Sciatic nerve (tissue), 2 donors: Measurements from ENCODE around the gene DIAPH2. TPM values are rescaled to one million over a fixed set of nuclear protein-coding genes. Genes with fewer than 3 reads are reported as not detected.

ENCODE experiments used
- ATAC-seq: fragments of 200-7000 bp; cut with Tn5 transposase; one replicate; pipeline ENCODE4 v1.9.1; 2020; ENCODE audit warnings: mild to moderate bottlenecking, moderate library complexity
- DNase-seq: peaks from one replicate; pipeline ENCODE4 v3.0.0-alpha.2; 2020; ENCODE audit warnings: low spot score
- intact Hi-C: fragments of 100-400 bp; cut with DNase I; formaldehyde crosslinking; loops from one replicate; pipeline ENCODE4 v1.14.2; 2022
- total RNA-seq: library from RNA; stranded (reverse); fragmentation: NEBNext Ultra II Directional; extraction: Animal tissue kit (Norgen Biotek cat#: 25700); gene quantifications from one replicate; pipeline ENCODE4 v1.2.1, GENCODE V29; 2021
- donor health status: DM: no; HTN: no; CAD: no.
- donor health status: DM: no; HTN: no; CAD: no.

Gene DIAPH2
- total RNA-seq, 1 donor from 2014 or later, result 34.5 TPM

DNA sequence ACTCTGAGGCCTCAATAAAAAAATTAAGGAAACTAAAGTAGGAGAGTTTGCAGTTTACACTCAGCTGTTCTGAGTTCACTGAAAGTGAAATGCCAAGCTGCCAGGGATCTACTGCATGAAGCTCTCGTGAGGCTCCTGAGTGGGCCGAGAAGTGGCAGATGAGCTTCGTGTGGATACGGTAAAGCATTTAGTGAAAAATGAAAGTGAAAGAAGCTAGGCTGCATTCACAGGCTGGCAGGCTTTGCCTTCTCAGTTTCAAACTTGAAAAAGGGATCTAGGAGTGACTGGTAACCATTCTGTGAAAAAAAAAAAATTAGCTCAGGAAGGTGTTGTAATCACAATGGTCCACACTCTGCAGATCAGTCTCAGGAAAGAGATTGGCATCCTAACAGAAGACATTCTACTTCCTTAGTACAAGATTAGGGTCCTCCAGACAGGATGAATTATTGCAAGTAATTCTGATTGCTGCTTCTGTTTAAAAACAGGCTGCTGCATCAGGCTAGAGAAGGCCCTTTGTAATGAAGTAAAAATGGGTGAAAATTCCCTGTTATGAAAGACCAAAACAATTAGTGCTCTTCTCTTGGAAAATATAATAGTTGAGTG is 879.0 kb downstream of the DIAPH2 start:
- intact Hi-C loops, result no loop called here
- DNase-seq, result peak; percentile 55
- ATAC-seq, result peak; percentile 94

DNA sequence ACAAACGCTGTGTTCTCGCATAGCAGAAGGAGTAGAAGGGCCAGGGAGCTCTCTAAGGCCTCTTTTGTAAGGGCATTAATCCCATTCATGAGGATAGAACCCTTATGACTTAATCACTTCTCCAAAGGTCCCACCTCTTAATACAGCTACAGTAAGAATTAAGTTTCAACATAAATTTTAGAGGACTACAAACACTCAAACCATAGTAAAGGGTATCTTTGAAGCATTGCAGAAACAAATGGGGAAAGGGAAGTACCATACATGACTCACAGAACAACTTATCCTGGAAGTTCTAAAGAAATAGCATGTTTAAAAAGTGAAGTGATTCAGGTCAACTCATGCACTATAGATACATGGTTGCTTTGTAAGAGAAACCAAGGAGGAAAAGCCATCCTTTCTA is 879.9 kb downstream of the DIAPH2 start:
- ATAC-seq, result no peak
- DNase-seq, result no peak
- intact Hi-C loops, result no loop called here

DNA sequence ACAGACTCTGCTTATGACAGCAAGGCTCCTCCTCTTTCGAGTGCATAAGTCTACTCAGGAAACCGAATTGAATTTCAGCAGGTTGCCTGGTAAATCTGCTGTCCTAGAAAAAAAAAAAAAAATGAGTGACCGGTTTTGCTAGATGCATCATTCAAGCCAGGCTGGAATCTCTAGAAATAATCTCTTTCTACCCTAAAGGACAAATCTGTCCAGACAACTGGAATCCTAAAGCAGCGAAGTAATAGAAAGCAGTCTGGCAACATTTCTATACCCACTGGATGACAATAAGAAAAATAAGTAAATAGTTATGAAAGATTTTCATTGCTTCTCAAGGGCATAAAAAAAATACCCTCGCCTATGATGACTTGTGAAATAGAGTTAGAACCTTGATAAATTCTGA is 902.5 kb downstream of the DIAPH2 start:
- intact Hi-C loops, result no loop called here
- ATAC-seq, result no peak

DNA sequence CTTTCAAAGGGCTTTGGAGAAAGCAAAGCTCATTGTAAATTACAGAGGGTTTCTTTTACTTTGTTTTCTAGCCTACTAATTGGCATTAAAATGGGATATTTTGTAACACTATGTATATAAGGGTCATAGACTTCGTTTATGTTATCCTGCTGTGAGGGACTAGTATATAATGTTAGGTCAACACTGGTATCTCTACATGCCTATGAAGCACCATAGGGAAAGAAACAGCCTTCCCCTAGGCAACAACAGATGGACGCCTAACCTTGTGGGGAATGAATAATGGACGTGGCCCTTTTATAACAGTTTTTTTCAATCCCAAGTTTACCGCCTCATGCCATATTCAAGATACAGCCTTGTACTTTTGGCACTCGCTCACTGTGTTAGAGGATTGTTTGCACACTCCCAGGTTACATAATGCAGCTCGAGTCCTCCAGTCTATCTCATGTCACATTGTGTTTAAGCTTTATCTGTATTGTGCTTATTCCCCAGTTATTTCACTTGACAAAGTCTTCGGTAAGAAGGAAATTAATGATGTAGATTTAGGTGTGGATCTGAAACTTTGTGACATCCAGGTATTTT is 910.1 kb downstream of the DIAPH2 start:
- no peak for ATAC-seq

More for the DNA sequence above, 902.5 kb downstream of the DIAPH2 start:
- no peak for DNase-seq

DNA sequence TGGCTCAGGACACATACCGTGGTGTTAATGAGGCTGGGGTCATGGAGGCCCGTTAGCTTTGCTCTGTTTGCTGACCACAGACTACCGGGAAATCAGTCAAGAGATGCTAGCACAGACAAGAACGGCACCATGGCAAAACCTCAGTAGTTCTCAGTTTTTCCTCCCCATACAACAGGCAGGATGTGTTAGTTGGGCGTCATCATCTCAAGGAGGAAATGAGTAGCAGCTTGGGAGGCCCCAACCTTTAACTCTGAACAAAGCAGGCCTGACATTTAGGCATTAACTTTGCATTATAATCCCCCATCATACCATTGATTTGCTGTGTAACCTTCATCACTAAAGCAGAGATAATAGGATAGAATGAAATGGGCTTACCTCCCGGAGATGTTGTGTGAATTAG is 913.3 kb downstream of the DIAPH2 start:
- no peak for ATAC-seq
- intact Hi-C loops, result no loop called here
- DNase-seq, result no peak

More for the DNA sequence above, 910.1 kb downstream of the DIAPH2 start:
- intact Hi-C loops, result no loop called here
- DNase-seq, result no peak

DNA sequence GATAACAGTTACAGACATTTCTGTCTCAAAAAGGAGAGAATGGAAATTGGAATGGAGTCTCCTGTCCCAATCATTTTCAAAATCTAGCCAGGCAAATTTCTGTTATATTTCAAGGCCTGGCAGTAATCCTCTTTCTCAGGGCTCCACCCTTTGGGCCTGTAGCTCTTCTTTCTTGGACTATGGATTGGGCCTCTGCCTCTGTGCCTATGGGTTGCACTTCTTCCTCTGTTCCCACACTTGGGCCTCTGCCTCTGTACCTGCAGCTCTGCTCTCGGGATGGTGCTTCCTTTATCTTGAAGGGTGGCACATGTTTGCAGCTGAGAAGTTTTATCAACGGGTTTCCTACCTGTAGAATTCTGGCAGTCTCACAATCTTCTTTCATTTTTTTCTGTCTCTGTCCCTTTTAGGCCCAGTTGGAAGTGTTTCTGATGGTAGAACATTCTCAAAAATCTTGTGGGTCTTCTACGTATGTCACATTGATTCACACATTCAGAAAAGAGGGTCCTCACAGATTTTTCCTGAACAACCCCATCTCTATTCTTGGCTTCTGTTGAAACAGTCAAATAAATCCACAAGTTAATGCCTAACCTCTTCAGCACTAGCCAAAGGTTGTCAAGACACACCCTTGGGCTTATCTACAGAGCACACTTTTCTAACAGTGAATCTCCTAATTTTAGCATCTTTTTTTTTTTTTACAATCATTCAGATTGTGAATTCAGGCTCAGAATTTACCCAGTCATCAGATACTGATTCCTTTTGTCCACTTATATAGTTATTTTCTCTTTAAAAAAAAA is 918.0 kb downstream of the DIAPH2 start:
- intact Hi-C loops, result no loop called here
- no peak for ATAC-seq
- no peak for DNase-seq

DNA sequence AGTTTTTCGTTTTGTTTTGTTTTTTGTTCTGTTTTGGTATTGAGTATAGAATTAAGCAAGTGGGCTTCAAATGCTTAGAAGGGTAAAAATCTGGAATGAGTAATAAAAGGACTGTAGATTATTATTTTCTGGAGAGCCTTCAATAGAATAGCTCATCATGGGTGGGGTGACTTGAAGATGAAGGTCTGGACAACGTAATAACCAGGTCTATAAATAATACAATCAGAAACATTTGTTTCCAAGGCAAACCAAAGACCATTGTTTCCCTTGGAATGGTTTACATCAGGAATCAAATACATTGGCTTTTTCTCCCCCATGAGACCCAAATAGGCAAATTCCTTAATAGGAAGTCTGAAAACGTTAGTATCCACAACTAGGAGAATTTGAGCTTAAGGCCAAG is 920.6 kb downstream of the DIAPH2 start:
- intact Hi-C loops, result no loop called here
- ATAC-seq, result no peak

DNA sequence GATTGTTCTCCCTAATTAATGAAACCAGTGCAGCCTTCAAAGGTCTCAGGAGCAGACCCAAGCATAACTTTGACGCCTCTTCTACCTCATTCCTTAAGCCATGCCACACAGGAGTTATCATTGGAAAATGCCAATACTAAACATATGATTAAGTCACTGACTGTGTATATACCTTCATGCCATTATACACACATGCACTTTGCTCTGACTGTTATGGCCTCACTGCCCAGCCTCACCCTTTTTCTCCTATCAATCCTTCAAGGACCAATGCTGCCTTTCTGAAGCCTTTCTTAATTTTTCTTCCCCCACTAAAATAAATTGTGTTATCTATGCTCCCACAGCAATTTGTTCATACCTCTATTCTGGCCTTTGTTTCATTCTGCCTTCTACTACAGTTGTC is 924.7 kb downstream of the DIAPH2 start:
- no peak for ATAC-seq
- intact Hi-C loops, result no loop called here
- DNase-seq, result no peak

More for the DNA sequence above, 920.6 kb downstream of the DIAPH2 start:
- DNase-seq, result no peak

DNA sequence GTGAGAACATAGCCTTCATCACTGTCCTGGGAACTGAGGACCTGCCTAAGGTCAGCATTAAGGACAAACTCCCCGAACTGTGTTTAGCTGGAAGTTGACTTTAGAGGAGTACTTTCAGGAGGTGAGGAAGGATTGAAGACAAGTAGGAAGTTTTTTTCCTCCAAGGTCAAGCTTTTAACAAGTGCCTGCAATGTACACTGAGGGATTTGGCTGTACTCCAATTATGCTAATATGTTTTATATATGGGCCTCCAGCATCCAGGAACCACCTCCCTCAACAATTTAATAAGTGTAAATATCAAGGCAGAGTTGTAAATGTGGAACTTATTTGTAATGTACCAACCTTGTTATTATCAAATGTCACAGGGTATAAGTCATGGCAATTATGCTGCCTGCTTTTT is 925.3 kb downstream of the DIAPH2 start:
- no peak for ATAC-seq
- DNase-seq, result no peak
- intact Hi-C loops, result no loop called here

DNA sequence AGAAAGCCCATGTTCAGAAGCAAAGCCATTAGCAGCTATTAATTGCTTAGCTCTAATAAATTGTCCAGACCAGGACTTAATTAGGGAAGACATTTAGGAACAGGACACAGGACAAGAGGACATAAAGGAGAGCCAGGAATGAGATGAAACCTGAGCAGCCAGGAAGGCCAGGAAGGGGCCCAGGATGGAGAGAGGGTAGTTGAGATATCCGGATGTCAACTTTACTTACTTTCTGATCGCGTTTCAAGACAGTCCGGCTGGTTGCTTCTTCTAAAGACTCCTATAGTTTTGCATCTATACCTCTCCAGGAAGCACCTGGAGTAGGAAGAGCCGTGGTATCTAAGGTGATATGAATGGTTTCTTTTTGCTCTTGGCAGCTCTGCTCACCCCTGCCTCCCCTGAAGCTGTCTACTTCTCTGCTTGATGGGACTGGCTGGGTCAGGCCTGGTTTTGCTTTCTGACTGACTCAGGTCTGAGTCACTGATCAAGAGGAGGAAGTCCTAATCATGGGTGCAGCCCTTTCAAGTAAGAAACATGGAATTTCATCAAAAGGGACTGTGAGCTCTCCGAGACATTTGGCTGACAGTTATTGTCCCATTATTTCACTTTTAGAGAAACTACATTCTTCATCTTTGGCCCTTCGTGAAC is 932.4 kb downstream of the DIAPH2 start:
- DNase-seq (no peak), ATAC-seq (no peak)
- intact Hi-C loops, result no loop called here

DNA sequence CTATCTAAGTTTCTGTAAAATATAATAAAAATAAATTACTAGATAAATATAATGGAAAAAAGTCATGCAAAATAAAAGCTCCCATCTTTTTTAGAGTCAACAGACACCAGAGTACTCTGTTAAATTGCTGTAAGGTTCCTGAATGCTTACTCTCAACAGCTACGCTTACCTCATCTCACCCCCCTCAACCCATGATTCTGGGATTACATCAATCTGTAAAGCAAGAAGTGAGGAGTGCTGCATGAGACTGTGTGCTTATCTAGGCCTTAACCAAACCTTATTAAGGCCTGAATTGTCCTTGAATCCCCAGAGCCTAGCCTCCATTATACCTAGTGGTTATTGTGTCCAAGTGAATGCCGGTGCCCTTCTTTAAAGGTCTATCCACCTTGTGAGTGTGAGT is 934.9 kb downstream of the DIAPH2 start:
- DNase-seq (no peak), ATAC-seq (no peak)
- intact Hi-C loops, result no loop called here

DNA sequence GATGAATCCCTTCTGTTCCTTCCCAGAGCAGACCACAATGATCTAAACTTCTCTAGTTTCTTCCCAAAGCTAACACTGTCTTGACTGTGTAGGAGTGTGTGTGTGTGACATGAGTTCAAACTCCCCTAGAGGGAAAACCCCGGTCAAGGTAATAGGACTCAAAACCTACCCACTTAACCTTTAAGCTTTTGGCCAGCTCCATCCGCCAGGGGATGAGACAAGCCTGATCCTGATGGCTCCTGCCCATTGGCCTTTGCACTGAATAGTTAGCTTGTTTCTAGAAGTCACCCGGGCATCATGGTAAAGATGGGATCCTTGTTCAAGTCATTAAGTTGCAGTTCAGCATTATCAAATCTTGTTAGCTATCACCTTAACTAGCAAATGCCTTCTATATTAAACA is 937.5 kb downstream of the DIAPH2 start:
- intact Hi-C loops, result no loop called here
- no peak for ATAC-seq

DNA sequence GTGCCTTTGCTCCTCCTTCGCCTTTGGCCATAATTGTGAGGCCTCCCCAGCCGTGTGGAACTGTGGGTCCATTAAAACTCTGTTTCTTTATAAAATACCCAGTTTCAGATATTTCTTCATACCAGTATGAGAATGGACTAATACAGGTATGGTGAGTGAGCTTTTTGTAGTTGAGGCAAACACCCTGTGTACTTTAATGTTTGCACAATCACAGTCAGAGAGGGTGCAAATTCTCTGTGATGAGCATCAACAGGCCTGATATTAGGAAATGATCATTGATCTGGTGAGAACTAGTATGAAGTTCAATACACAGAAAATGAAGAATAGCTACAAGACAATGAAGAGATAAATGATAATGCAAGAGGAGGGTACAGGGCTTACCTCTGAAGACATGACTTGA is 943.7 kb downstream of the DIAPH2 start:
- DNase-seq, result no peak
- intact Hi-C loops, result no loop called here
- no peak for ATAC-seq

More for the DNA sequence above, 937.5 kb downstream of the DIAPH2 start:
- DNase-seq, result no peak

DNA sequence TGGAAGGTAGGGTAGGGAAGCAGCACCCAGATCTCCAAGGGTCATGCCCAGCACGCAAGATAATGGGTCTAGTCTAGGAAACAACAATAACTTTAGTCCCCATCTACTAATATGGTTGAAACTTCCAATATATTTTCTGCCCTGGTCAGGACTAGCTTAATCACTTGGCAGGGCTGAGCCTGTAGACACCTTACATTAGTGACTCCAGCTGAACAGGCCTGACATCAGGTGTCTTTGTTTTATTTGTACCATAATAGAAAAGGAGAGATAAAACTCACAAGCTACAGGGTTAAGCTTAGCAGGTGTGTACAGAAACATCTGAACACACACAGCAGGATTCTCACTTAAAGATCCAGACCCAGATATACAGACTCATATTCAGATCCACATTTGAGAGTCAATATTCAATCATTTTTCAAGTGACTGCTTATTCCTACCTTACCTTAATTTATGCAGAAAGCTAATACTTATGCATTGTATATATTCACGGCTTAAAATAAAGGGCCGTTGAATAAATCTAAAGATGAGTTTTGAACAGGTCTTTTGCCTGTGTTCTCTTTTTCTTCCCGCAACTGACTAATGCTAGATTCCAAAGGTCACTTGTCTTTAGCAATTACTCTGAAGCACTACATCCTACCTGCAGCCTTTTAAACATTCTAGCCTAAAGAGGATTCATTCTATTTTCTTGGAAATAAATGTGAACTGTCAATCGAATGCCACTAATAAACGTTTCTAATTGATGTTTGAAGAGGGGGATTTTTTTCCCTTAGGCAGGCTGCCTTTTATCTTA is 944.4 kb downstream of the DIAPH2 start:
- intact Hi-C loops, result no loop called here
- no peak for DNase-seq
- no peak for ATAC-seq

DNA sequence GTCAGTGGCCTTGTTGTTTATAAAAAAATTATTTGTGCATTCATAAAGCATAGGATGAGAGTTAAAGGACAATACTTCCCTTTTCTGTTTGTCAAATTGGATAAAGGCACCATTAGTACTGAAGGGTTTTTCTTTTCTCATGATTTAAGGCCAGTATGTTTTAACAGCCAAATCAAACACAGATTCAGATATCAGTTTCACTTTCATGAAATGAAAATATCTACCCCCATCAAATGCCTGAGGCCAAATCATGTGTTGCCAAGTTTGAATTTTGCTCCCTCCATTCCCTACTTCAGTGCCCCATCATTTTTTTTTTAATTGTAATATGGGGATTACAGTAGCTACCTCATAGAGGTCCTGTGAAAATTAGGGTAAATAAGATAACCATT is 944.9 kb downstream of the DIAPH2 start:
- DNase-seq, result no peak
- intact Hi-C loops, result no loop called here
- no peak for ATAC-seq

DNA sequence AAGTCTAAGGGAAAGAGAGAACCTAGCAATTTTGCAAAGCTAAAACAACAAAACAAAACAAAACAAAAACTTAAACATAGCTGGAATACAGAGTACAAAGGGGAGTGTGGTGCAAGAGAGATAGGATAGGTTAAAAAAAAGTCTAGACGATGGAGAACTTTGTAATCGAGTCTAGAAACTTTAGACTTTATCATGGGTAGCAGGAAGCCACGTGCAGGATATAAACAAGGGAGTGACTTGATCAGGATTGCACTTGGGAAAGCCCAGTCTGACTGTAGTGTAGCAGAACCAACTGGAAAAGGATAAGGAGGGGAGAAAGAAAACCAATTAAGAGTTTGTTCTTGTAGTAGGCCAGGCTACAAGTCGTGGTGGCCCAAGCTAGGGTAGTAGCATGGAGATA is 949.2 kb downstream of the DIAPH2 start:
- intact Hi-C loops, result no loop called here
- ATAC-seq, result no peak

DNA sequence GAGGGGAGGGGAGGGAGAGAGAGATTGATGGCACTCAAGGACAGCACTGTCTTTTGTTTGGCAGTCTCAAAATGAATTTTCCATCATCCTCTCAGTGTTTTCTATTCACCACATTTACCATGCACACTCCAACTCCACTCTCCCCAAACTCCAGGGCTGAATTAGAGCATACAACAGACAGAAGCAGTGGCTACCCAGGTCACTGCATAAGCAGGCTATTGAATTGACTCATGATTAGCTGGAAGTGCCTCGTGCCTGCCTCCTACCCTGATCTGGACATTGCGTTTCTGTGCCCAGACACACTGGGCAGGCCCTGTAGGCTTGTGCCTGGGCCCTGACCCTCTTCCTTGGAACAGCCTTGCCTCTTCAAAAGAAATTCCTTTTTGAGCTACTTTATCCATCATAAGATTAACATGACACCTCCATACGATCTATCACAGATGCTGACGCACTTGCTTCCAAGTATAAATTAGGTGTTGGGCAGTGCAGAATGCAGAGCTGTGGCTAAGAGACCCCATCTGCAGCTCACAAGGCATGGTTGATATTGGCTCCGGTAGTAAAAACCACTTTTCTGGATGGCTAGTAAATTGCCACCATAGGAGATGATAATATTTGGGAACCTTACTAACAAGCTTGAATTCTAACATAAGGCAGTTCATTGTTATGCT is 952.0 kb downstream of the DIAPH2 start:
- DNase-seq (no peak), ATAC-seq (no peak)
- intact Hi-C loops, result no loop called here

More for the DNA sequence above, 949.2 kb downstream of the DIAPH2 start:
- no peak for DNase-seq

DNA sequence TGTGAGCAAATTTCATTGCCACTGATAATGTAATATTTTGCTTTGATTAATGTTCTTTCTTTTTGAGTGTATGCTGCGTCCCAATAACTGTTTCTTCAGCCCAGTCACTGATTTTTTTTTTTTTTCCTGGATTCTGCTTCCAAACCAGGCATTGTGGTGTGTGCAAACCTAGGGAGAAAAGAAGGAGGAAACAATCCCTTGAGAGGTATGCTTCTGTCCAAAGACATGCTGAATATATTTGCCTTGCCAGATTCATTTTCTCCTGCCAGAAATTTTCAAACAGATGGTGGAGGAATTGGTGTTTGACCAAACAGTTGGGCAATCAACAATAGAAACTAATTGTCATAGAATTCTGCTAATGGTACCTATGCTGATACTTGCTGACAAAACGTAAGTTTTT is 952.6 kb downstream of the DIAPH2 start:
- peak; percentile 20 for ATAC-seq
- no peak for DNase-seq
- intact Hi-C loops, result no loop called here

DNA sequence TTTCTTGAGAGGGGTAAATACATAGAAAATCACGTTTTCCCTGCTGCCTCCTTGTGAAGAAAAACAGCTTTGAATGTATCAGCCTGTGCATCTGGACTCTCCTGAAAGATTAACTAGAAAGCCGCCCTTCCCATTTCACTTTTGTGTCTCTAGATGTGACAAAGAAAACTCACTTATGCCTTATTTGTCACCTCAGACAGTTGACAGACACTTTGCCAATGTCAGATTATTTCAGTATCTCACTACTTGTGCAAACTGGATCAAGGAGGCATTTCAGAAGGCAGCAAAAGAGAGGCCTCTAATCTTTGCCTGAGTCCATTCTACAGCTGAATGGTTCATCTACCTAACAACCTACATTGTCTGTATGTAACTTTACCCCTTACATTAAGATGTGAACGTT is 954.0 kb downstream of the DIAPH2 start:
- intact Hi-C loops, result no loop called here
- no peak for DNase-seq
- ATAC-seq, result no peak
